Hematopoietic multipotent progenitor cell treated with erythropoietin and hydrocortisone succinate and interleukin-3 and kit ligand, for 6 days (in vitro differentiated cells): ENCODE data around the gene NDUFC2.
"Not testable (repeated sequence)": the region's sequence is repeated elsewhere in the genome, so short reads cannot be mapped to it uniquely, and the experiment has no call there.

Experiments used
- DNase-seq: peaks from one replicate; pipeline ENCODE4 v3.0.0-alpha.2; 2015

The NDUFC2 gene

DNA sequence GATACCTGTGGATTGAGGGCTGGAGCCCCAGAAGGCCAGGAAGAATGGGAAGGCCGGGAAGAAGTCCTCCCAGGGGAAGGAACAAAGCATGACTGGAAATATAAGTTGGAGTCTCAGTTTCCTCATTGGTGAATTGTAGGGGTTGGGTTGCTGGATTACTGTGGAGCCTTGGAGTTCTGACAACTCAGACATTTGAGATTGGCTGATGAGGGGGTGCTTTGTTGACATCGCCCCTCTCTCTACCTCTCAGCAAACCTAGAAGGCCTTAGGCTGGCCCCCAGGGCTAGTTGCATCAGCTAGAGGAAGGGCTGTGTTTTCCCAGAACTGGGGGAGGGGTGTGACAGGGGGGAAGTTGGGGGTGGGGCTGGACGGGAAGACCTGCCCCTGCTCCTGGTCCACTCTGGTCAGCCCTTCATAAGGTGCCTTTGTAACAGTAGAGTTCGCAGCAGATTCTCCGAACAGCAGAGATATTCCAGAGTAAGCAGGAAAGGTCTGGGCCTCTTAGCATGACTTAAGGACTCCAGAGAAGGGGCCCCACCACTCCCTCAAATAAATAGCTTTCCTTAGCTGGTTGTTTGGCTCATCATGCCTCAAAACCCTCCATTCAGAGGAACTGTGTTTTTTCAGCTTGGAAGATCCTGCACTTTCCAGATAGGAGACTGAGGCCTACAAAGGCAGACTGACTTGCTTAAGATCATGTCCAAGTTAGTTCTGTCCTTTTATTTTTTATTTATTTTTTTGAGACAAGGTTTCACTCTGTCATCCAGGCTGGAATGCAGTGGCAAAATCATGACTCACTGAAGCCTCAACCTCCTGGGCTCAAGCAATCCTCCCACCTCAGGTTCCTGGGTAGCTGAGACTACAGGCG, 28.5 kb downstream of the NDUFC2 start:
- DNase-seq, result no peak

- no peak for DNase-seq
Observed at GRCh38 chr11:78049348-78049747, 30.3 kb downstream of the NDUFC2 start.

GRCh38 chr11:78048561-78048960, 31.1 kb downstream of the NDUFC2 start:
- DNase-seq, result no peak

GRCh38 chr11:78046486-78046854, 33.2 kb downstream of the NDUFC2 start:
- DNase-seq, result no peak

- peak; percentile 77 for DNase-seq
Observed at GRCh38 chr11:78045851-78046485, 33.7 kb downstream of the NDUFC2 start.

DNA sequence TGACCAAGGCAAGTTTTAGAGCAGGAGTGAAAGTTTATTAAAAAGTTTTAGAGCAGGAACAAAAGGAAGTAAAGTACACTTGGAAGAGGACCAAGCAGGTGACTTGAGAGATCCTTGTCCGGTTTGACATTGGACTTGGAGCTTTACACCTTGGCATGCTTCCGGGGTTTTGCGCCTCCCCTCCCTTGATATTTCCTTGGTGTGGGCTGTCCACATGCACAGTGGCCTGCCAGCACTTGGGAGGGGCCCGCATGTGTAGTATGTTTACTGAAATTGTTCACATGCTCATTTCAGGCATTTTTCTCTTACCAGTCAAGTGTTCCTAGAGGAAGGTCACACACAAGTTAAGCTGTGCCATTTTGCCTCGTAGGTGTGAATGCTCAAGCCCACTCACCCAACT, 35.0 kb downstream of the NDUFC2 start:
- no peak for DNase-seq

GRCh38 chr11:78041843-78042440, 37.7 kb downstream of the NDUFC2 start:
- no peak for DNase-seq

- DNase-seq, result not testable (repeated sequence)
Observed at GRCh38 chr11:78041380-78041719, 38.3 kb downstream of the NDUFC2 start.

DNA sequence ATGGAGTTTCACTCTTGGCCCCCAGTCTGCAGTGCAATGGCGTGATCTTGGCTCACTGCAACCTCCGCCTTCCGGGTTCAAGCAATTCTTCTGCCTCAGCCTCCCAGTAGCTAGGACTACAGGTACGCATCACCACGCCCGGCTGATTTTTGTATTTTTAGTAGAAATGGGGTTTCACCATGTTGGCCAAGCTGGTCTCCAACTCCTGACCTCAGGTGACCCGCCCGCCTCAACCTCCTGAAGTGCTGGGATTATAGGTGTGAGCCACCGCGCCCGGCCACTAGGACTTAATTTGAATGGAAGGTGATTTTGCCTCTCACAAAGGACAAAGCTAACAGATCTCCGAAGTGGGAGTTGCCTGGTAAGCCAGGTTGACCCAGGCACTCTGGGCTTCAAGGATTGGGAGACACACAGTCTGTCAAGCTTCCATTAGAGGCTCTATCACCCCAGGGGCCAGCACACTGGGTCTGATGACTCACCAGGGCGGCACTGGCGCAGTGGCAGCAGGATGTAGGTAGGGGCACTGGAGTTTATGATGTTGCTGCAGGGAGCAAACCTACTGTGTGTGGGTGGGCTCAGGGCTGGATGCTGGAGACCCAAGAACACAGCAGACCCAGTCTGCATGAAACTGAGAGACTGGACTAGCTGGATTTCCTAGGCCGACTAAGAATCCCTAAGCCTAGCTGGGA, 38.8 kb downstream of the NDUFC2 start:
- DNase-seq, result peak; percentile 32

DNA sequence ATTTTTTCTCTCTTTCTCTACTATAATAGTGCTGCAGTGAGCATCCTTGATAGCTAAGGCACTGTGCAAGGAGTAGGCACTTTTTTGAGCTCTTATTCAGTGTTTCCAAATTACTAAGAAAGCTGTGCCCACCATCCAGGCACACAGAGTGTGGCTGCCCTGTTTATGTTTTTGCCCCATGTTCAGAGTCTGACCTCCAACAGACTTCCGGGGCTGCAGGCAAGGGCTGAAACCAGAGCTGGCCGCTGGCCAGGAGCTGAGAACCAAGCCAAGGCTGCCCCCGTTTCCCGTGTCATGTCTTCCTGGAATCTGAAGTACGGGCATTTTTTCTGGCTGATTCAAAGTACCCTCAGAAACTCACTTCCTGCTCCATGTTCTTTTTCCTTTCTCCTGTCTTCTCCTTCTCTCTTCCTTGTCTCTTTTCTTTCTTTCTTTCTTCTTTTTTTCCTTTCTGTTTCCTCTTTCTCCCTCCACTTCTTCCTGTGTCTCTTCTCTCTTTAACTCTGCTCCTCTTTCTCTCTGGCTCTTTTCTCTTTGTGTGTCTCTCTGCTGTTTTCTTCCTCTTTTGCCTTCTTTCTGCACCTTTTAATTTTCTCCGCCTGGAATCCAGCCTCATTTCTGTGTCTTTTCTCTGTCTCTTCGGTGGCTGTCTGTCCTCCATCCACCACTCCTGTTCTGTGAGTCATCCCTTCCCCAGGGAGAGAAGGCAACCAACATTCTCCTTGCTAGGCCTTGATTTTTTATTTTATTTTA, 39.6 kb downstream of the NDUFC2 start:
- peak; percentile 89 for DNase-seq

DNA sequence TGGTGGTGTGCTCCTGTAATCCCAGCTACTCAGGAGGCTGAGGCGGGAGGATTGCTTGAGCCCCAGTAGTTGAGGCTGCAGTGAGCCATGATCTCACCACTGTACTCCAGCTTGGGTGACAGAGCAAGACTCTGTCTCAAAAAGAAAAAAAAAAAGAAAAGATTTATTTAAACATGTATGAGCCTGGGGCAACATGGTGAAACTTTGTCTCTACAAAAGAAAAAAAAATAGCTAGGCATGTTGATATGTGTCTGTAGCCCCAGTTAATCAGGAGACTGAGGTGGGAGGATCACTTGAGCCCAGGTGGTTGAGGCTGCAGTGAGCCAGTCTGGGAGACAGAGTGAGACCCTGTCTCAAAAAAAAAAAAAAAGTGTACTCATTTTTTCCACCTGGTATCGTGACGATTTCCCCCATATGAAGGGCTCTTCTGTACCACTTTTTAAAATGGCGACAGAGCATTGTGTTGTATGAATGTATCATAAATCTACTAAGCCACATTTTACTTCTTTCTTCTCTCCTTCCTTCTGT, 40.2 kb downstream of the NDUFC2 start:
- no peak for DNase-seq

DNA sequence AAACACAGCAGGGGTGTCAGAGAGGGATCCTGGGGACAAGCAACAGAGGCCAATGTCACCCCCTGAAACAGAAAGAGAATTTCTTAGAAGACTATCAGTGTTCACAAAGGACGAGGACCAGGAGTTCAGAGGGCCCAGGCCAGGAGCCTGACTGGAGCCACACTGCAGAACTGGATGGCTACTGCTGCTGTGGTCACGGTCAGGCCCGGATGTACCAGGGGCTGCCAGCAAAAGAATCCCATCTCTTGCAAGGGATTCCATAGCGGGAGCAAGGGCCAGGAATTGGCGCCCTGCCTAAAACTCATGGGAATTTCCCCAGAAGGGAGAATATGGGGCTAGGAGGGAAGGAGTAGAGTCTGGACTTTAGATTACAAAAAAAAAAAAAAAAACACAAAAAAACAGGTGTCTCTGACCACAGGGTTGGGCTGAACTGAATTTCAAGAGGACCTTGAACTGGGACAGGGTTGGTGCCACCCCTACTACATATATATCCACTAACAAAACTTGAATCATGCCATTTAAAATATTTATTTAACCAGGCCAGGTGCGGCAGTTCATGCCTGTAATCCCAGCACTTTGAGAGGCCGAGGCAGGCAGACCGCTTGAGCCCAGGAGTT, 40.9 kb downstream of the NDUFC2 start:
- DNase-seq, result no peak

DNA sequence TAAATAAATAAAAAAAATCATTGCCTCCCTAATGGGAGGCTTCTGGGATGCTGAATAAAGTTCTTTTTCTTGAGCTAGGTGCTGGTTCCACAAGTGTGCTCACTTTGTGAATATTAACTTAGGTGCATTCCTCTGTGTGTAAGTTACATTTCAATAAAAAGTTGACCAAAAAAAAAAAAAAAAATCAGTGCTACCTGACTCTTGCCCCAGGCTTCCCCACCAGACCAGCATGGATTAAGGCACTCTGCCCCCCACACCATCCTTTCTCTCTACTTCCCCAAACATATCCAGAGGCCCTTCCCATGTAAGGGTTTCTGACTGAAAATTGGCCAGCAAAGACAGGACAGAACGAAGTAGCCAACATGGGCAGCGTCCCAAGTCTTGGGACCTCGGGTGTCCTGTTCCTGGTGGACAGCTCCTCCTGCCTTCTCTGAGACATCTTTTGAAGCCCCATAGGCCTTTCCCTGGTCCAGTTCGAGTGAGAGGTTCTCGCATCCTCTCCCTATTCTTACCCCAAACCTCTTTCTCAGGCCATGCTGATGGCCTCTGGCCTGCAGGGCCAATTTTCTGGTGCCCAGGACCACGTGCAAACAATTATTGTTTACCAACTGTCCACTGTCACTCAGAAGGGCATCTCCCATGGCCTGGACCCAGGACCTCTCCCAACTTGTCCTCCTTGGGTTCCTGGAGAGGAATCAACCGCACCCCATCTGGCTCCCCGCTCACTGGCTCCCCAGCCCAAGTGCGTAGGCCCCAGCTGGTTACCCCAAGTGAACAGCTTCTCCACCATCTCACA, 41.6 kb downstream of the NDUFC2 start:
- DNase-seq, result no peak

DNA sequence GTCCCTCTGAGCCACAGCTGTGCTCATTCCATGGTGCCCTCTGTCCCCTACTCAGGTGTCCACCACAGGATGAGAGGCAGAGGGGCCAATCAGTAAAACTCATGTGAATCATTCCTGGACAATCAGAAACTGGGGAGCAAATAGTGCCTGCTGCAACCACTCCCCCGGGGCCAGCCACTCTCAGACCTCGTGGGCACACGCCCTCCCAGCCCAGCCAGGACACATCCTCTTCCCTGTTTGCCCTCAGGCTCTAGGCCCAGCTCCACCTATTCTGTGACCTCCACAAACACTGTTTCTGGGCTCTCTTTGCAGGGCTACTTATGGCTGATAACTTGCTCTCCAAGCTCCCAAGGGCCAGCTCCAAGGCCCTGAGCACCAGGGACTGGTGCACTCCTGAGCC, 42.6 kb downstream of the NDUFC2 start:
- DNase-seq, result no peak

- no peak for DNase-seq
Observed at GRCh38 chr11:78036313-78036712, 43.3 kb downstream of the NDUFC2 start.

- DNase-seq, result no peak
Observed at GRCh38 chr11:78034623-78035022, 45.0 kb downstream of the NDUFC2 start.

- DNase-seq, result no peak
Observed at GRCh38 chr11:78033040-78033439, 46.6 kb downstream of the NDUFC2 start.

GRCh38 chr11:78032090-78032489, 47.6 kb downstream of the NDUFC2 start:
- DNase-seq, result no peak

DNA sequence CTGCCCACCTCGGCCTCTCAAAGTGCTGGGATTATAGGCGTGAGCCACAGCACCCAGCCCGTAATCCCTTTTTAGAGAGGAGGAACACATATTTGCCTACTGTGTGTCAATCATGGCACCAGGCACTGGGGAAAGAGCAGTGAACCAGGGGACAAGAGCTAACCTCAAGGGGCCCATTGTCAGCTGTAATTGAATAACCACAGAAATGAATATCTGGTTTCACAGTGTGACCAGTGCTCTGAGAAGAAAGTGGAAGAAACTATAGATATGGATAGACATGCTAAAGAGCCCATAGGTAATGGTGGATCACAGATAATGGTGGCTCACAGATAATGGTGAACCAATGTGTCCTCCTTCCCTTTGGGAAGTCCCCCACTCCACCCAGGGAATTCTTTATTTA, 48.0 kb downstream of the NDUFC2 start:
- DNase-seq, result no peak

DNA sequence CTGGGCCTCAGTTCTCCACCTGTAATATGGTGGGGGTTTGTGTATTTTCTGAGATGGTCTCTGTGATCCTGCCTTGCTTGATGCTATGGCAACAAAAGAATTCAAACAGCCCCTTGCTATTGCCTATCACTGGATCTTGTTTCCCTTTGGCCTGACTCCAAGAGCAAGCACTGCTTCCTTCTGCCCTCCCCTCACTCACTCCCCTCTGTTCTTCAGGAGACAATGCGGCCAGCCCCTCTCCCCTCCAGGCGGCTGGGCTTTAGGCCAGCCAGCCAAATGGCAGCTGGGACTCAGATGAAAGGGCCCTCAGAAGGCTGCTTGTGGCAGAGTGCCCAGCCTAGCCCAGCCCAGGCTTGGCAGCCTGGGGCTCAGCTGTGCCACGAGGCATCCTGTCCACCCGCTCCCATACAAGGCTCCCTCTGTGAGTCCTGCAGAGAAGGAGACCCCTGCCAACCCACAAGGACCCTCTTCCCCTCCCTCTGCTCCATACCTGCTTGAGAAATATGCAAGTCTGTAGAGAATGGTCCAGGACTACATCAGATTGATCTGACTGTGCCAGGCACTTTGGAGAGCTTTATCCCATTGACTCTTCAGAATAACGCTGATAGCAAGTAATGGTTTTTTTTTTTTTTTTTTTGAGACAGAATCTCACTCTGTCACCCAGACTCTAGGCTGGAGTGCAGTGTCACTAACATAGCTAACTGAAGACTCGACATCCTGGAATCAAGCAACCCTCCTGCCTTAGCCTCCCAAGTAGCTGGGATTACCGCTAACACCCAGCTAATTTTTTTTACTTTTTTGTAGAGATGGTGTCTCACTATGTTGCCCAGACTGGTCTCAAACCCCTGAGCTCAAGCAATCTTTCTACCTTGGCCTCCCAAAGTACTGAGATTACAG, 49.0 kb downstream of the NDUFC2 start:
- peak; percentile 60 for DNase-seq
